ENCODE results near the gene DCTD.
"Not testable (repeated sequence)": the region's sequence is repeated elsewhere in the genome, so short reads cannot be mapped to it uniquely, and the experiment has no call there.

The DCTD gene

DNA sequence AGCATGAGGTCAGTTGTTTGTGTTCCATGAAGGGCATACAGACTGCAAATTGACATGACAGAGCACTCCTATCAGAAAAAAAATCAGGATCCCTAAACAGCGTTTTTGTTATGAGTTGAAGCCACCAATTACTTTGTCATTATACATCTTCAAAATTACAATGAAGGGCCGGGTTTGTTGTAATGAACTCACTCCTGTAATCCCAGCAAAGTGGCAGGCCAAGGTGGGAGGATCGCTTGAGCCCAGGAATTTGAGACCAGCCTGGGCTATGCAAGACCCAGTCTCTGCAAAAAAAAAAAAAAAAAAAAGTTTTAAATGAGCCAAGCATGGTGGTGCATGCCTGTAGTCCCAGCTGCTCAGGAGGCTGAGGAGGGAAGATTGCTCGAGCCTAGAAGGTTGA is 3.5 kb upstream of the DCTD start:
- DNase-seq, result no peak

DNA sequence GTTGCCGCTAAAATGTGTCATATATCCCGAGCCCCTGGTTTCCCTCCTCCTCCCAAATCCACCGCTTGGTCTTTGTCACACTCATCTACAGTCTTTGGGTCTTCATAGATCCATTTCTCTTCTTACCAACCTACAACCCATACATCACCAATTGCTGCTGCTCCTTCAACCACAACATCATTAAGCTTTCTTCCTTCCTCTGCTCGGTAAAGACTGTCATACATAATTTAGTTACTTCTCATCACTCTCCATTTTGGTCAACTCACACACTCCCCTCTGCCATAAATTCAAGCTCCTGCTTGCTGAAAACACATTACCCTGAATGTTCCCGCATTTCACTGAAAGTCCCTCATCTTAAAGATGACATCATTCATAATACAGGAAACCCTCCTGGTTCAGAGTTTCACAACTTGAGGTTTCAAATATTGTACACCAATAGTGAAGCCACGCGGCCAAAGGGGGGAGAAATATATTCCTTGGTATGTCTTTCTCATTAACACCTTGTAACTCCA is 1.7 kb upstream of the DCTD start:
- DNase-seq, result peak; percentile 73

DNA sequence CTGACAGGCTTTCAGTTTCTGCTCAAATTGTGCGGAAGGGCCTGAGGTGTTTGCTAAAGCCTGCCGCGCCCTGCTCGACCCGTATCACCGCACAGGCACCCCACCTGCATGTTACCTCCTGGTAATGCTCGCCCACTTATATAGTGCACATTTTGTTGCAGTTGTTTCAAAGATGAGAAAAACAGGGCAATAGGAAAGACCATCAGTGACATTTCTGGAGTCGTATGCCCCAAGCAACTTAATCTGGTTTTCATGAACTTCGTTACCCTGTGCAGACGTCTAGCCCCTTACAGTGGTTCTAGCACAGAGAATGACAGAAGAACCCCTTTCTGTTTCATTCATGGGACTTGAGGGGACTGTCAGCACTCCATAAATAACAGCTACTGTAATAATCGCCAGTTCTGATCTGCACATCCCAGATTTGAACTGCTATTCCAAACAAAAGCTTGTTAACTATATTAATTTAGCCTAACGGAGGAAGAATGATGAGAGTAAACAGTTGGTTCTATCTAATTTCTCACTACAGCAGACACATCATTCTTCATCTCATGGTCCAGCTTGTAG is 940 bp upstream of the DCTD start:
- DNase-seq, result no peak

DNA sequence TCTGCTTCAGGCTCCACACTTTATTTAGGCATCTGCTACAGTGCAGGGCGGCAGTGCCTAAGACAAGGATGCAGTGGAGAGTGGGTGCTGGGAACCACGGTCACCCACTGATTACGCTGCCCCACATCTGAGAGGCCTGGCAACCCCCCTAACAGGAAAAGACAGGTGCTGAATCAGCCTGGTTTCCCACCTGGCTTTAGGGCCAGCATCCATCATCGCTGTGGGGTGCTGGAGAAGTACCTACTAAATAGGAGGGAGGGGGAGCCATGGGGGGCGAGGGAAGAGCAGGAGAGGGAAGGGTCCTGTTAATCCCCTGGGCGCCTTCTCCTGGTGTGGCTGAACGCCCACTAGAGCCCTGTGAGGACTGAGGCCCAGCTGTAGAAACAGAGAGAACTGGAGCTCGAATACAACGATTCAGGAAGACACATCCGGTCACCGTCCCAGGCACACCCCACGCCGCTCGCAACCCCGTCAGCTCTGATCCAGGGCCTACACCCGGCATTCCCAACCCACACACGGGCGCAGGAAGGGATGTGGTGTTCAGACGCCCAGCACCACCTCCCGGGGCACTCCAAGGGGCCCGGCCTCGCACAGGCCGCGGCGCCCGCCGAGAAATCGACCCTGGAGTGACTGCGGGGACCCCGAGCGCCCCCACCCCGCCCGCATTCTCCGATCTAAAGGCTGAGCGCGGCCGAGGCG is 554 bp downstream of the DCTD start:
- DNase-seq, result peak; percentile 26

DNA sequence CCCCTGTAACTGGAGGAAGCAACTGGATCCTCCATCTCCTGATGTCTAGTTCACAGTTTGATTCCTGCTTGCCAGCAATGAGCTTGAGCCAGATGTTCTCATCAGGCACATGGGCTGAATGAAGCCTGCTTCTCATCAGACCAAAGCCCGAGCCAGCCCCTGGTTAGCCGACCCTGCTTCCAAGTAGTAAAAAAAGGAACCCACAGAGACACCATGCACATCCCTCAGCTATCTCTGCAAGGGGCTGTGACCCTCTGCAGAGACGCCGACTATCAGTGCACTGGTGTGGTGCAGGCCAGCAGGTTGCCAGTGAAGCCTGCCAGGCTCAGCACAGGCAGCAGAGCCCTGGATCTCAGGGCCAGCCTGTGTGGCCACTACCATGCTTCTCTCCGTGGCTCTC is 2.8 kb downstream of the DCTD start:
- peak; percentile 14 for DNase-seq

DNA sequence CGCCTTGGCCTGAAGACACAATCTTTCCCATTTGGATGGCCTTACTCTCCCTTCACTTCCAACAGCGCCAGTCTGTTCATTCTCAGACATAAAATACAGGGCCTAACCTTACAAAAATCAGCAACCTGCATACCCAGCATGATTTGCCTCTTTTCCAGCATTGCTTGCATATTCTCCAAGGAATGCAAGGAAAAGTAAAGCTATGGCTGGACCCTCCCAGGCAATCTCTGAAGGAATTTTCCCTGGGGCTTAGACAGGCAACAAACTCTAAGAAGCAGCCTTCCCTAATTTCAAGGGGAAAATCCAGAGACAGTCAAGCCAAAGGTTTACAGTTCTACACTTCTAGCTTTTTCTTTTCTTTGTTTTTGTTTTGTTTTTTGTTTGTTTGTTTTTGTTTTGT is 3.6 kb downstream of the DCTD start:
- no peak for DNase-seq

DNA sequence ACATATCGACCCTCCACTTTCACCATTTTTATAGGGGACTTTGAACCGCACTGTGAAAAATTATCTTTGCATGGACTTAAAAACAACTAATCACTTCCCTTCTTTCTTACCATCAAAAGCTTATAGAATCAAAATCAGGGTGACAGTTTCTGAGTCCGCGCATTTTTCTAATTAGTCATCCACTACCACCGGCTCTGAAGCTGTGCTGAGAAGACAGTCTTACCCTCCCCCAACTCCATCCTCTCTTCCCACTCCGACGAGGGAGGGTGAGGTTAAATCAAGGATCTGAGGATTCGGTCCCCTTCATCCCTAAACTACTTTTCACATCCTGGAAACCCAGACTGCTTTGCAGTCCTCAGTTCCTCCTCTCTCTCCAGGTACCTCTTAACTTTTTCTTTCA is 4.2 kb downstream of the DCTD start:
- DNase-seq, result no peak

DNA sequence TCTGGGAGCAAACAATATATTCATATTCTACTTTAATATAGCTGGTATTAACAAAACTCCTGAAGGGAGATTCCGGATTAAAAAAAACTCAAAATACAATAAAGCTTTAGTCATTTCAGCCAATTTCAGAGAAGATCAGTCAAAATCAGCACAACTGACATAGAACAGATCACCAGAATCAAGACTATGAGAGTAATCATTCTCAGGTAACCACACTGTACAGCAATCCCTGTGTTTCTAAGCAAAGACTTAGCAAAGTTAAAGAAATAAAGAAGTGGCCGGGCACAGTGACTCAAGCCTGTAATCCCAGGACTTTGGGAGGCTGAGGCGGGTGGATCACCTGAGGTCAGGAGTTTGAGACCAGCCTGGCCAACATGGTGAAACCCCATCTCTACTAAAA is 9.1 kb downstream of the DCTD start:
- no peak for DNase-seq

DNA sequence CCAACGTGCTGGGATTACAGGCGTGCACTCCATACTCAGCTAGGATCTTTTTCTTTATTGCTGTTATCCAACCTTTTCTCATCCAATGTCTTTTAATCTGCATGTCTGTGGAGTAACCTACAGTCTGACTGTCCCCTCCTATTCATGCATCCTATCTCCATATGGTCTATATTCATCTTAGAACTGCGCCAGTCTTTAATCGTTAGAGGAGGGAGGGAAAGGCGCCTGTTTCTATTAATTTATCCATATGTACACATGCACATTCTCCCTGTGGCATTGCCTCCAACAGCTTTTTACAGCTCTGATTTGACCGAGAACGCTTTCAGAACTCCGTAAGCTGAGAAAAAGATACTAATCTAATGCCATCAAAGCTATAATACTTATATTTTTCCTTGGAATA is 9.8 kb downstream of the DCTD start:
- no peak for DNase-seq

DNA sequence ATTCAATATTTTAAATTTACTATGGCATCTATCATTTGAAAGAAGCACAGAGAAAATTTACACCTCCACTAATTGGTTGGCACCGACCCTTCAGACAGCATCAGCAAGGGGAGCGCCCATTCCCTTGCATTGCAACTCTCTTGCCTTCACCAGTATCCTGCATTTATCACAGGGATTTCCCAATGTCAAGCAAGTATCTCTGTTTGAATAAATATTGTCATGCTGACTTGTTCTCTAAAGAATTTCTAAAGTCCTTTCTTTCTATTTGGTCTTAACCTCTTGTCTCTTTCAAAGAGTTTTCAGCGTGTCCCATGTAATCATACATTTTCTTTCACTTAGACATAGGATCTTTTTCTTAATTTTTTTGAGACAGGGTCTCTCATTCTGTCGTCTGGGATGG is 10.4 kb downstream of the DCTD start:
- no peak for DNase-seq

DNA sequence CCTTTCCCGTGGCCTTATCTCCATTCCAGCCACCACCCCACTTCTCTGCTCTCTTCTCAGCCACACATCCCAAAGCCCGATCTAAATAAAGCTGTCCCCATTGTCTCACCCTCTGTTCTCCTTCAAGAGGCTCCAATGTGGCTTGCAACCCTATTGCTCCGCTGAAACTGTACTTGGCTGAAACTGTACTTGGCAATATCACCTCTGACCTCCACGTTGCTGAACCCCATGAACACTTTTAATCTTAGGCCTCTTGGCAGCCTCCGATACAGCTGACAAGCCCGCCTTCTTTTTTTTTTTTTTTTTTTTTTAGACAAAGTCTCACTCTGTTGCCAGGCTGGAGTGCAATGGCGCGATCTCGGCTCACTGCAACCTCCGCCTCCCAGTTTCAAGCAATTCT is 12.1 kb downstream of the DCTD start:
- no peak for DNase-seq

DNA sequence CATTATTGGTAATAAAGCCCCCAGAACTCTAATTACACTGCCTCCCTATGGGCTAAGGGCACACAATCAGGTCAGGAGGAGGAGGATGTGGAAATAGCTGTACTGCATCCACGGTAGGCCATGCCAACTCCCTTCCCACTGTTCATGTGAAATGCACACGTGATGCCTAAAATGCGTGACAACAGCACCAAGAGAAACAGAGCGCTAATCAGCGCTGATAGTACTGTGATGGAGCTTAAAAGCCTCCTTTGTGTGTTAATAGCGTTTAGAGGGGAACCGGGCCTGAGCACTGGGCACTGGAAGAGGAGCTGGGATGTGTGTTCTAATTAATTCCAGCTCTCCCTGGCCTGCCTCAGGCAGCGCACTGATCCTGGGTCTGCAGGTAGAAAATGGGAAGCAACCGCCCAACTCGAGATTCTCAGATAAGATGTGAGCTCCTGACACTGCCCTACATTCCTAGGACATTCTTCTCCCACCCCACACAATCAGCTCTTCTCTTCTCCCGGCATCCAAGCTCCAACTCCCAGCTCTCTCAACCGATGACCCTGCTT is 12.9 kb downstream of the DCTD start:
- DNase-seq, result no peak

DNA sequence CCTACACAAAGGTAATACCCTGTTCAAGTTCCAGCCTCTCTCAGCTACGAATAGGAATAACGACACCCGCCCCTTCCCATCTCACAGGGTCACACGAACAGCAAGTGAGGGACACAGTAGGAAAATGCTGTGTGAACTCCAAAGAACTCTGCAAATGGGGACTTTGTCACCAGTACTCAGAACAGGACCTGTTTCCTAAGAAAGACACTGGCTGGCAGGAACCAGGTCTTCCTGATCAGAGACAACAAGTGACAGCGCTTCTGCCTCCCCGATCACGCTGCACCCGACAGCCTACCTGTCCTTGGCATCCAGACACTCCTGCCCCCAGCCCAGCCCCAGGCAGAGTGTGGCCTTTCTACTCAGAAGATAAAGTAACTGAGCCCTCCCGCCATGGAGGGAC is 14.2 kb downstream of the DCTD start:
- DNase-seq, result no peak

DNA sequence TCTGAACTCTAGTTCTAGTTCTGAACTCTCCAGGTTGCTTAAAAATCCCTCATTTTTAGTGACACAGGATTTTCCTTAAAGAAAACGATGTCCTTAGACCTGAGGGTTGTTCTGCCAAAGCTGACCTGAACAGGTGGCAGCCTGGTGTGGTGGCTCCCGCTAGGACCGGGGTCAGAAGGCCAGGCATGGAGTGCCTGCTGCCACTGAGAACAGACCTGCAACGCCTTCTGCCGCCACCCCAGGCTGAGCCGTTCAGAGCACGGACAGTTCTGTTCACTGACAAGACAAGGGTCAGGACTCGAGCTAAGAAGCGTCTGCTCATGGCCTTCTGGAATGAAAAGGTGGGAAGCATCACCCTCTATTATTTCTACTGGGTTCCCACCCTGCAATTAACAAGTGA is 15.8 kb downstream of the DCTD start:
- no peak for DNase-seq

DNA sequence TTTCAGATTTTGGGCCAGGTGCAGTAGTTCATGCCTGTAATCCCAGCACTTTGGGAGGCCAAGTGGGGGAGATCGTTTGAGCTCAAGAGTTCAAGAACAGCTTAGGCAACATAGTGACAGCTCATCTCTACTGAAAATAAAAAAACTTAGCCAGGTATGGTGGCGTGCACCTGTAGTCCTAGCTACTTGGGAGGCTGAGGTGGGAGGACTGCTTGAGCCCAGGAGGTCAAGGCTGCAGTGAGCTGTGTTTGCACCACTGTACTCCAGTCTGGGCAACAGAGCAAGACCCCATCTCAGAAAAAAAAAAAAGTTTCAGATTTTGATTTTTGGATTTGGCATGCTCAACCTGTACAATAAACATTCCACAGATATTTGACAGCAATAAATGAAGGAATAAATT is 17.2 kb downstream of the DCTD start:
- not testable (repeated sequence) for DNase-seq

DNA sequence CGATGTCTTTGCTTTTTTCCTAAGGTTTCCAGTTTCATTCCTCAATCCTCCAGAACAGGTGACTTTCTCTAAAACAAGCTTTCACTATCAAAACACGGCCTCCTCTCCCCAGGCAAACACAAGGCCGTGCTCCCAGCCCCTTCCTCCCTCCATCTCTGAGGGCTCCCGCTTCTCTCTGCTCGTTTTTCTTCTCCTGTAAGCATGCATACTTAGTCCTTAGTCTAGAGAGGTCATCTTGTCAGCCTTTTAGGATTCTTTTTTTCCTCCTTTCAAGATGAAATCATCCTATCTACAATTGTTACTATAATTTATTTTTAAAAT is 18.7 kb downstream of the DCTD start:
- no peak for DNase-seq

DNA sequence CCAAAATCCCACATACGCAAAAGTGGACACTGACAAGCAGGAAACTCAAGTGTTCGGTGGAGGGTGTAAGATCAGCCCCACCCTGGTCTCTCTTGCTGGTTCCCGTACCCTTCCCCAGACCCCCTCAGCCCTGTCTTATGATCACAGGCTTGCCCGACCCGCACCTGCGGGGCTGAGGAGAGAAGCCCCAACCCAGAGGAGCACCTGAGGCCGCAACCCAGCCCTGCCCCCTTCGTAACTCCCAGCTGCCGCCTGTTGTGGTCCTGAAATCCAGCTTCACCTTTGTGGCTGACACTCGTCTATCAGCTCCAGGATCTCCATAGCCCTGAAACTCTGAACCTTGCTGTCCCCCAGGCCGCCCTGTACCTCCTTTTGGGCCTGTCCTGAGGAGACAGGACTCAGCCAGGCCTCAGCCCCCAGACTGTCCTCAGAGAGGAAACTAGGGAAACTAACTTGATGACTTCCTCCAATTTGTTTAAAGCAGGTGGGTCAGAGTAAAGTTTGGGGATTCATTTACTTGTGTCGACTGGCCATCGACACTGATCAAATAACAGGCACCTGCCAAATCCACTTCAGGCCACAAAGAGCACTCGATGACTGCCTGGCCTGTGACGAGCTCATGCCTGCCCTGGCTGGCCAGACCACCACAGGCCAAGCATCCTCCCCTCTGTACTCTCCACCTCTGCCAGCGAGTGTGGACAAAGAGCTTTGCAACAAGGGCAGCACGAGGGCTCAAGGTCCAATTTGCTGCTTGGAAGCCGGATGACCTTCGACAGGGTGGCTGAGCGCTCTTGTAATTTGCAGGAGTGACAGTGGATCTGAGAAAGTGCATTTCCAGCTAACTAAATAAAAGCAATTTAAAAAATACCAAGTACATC is 19.3 kb downstream of the DCTD start:
- no peak for DNase-seq

DNA sequence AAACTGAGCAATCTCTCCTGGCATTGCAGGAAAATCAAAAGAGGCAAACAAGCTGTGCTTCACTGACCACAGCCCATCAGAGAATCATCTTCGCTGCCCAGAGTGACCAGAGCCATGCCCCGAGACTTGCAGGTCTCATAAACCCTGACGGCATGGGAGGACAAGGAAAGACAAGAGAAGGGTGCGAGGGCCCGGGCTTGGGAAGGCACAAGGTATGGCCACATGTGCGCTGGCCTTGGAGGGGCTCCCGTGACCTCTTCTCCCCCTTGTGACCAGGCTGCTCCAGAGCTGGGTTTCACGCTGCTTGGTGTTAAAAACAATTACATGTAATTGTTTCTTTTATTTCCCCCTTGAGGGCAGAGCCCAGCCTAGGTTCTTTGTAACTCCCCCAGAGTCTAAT is 20.8 kb downstream of the DCTD start:
- no peak for DNase-seq

DNA sequence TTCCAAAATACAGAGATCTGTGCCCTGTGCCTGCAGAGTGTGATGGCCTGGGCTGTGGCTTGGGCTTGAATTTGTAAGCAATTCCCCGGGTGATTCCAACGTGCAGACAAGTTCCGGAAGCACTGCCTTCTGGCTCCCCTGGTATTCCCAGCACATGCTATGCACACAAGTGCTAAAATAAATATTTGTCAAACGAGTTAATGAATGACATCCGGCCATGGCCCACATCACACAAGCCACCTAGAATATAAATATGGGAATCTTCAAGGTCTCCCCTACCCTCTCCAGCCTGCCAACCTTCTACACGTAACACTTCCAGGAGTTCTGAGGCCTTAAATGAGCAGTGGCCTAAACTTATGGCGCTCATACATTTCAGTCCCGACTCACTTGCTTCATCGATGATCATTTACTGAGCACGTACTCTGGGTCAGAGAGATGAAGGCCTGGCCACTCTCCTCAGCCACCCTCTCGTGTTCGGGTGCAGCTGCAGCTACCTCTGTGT is 21.3 kb downstream of the DCTD start:
- DNase-seq, result no peak

DNA sequence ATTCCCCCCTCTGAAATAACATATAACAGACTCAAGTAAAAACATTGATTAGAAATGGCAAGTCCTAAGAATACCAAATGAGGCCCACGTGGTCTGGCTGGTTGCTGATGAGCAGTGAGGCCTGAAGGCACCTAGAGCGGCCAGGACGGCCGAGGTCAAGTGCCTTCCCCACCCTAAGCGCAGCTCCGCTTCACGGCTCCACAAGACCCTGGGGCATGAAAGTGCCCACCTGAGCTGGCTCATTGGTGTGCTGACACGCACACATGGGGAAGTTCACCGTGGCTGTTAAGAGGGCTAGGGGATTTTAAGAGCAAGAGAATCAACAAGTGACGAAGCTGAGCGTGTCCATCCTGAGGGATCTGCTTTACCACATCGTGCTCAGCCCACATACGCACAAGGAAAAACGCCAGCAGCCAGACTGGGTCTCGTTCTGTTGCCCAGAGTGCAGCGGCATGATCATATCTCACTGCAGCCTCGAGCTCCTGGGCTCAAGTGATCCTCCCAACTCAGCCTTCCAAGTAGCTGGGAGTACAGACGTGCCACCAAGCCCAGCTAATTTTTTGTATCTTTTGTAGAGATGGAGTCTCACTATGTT is 22.4 kb downstream of the DCTD start:
- no peak for DNase-seq

DNA sequence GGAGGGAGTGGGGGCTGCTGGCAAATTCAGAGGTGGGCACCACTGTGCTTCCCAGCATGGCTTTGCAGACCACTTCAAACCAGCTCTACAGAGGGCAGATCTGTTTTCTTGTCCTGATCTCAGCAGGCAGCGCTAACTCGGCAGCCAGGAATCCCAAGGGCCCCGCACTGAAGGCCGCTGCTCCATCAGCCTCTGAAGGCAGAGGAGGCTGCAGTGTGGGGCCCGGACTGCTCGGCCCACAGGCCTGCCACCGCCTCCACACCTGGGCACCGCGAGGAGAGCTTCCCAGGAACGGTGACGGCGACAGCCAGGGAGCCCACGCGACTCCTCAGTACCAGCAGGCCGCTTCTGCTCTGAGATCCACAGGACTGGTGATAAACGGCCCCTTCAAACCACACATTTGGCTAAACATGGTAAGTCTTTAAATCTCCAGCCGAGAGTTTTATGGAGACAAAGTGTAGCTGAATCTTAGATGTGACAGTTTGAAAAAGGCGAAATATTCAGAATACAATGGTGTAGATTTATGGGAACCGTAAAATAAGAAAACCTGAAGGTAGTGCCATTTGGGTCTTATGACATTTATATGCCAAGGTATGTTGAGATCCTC is 23.6 kb downstream of the DCTD start:
- no peak for DNase-seq

DNA sequence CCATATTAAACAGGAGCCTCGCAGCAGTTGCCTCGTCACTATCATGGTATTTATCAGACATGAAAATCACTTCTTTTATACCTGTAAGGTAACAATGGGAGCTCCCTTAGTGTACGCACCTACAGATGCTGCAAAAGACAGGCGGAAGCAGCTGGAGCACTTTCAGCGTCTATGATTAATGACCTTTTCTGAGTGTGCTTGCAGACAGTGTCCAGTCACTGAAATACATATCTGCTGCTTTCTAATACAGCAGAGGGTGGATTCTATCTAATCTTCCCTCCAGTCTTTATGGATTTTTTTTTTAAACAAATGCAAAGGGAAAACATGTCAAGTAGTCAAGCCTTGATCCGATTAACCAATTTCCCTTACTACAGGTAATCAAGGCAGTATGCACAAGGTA is 24.1 kb downstream of the DCTD start:
- DNase-seq, result no peak

DNA sequence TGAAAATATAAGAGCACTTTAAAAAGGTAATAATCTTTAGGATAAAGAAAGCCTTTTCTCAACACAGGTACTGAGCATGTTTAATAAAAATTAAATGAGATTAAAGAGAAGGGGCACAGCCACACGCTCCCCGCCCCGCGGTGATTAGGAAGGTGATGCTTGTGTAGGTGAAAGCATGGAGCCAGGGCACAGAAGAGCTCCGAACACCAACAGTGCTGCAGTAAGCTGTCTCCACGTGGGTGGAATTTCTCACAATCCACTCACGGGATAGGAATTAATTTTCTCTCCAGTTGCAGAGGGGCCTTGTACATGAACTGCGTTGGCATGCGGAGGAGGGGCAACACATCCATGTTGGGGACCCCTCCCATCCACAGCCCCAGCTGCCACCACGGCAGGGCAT is 27.0 kb downstream of the DCTD start:
- no peak for DNase-seq
